Kidney (tissue), 14 donors: ENCODE results near the gene TRAPPC2. TPM values are rescaled to one million over a fixed set of nuclear protein-coding genes. Genes with fewer than 3 reads are reported as not detected.
A peak's percentile ranks its signal among the peaks of the same experiment; 100 is the strongest.

Experiments used
- DNase-seq, 5 donors: peaks; one replicate each; pipeline ENCODE4 v3.0.0-alpha.2; 2013 to 2020
- FAIRE-seq: peaks from 2 replicates; lab custom pipeline; 2012; peaks lifted over from hg19 to GRCh38; lab: Jason Lieb, UNC
- H3K27ac ChIP-seq, 2 donors: one replicate each; pipeline ENCODE4 v1.7.0; 2013; ENCODE audit warnings: low read depth in 2 of 2, low read length in 2 of 2, inconsistent platforms in 1 of 2
- H3K27me3 ChIP-seq: one replicate; pipeline ENCODE4 v1.7.1; 2013; ENCODE audit warnings: low read length, inconsistent platforms; ENCODE audit not compliant: control insufficient read depth, insufficient read depth
- H3K36me3 ChIP-seq, 3 donors: one replicate each; pipeline versions ENCODE4 v1.7.0 to v1.7.1; 2013; ENCODE audit warnings: low read length in 3 of 3, control low read depth in 1 of 3, inconsistent platforms in 1 of 3; ENCODE audit not compliant: insufficient read depth in 3 of 3, control insufficient read depth in 2 of 3
- H3K4me1 ChIP-seq, 3 donors: one replicate each; pipeline versions ENCODE4 v1.7.0 to v1.7.1; 2013; ENCODE audit warnings: low read length in 3 of 3, inconsistent platforms in 1 of 3, low read depth in 1 of 3; ENCODE audit not compliant: control insufficient read depth in 2 of 3, insufficient read depth in 2 of 3
- H3K4me3 ChIP-seq, 3 donors: one replicate each; pipeline versions ENCODE4 v1.7.0 to v1.8.1; 2013; ENCODE audit warnings: low read length in 3 of 3, control low read depth in 1 of 3, inconsistent platforms in 1 of 3
- H3K9ac ChIP-seq, 3 donors: one replicate each; pipeline versions ENCODE4 v1.7.0 to v1.7.1; 2013; ENCODE audit warnings: low read length in 3 of 3, control low read depth in 1 of 3, inconsistent platforms in 1 of 3
- H3K9me3 ChIP-seq, 3 donors: one replicate each; pipeline versions ENCODE4 v1.7.0 to v1.7.1; 2013; ENCODE audit warnings: low read length in 3 of 3, control low read depth in 1 of 3, inconsistent platforms in 1 of 3; ENCODE audit not compliant: control insufficient read depth in 2 of 3, insufficient read depth in 1 of 3
- CTCF ChIP-seq: IDR thresholded peaks from 3 replicates; pipeline ENCODE4 v1.5.1; 2012; ENCODE audit warnings: mild to moderate bottlenecking, moderate library complexity, borderline replicate concordance; ENCODE audit not compliant: insufficient read depth; ENCODE audit errors: extremely low read depth
- intact Hi-C: fragments of 100-400 bp; cut with DNase I; formaldehyde crosslinking; loops from one replicate; pipeline ENCODE4 v1.11.1; 2022
- polyA plus RNA-seq: library from polyadenylated mRNA; stranded (reverse); fragments of 350-450 nt; fragmentation: Illumina TruSeq; extraction: RNeasy Lipid Tissue Mini Kit (QIAGEN cat#74804); gene quantifications from one replicate; pipeline ENCODE4 v1.2.3, GENCODE V29; 2014; ENCODE audit warnings: low read depth, low replicate concordance; ENCODE audit not compliant: insufficient read depth
- total RNA-seq: library from RNA; stranded (reverse); fragmentation: NEBNext Ultra II Directional; extraction: Animal tissue kit (Norgen Biotek cat#: 25700); gene quantifications from one replicate; pipeline ENCODE4 v1.2.1, GENCODE V29; 2021
- donor health status: control.
- donor health status: control.
- donor health status: control.
- donor health status: control.
- donor health status: control.
- donor health status: DM: yes; HTN: yes; CAD: no.
- donor health status: Normal renal cell carcinoma (clear cell type).

Gene TRAPPC2
- total and polyA plus RNA-seq, 2 donors from 2014 or later, result 9.0 to 21.0 TPM

GRCh38 chrX:13747836-13748235 is 13.4 kb upstream of the TRAPPC2 start:
- intact Hi-C loops, result no loop called here
- Histone ChIP-seq H3K36me3 (peaks cover 2 to 17% (median 12%) of the 10 kb centered on the region in 3 donors), H3K9me3 (no peaks in the 10 kb centered on the region), H3K4me3 (no peak overlapping the region), H3K9ac (no peak overlapping the region), H3K4me1 (no peaks in the 10 kb centered on the region), H3K27me3 (no peaks in the 10 kb centered on the region), H3K27ac (no peak overlapping the region)
- peak; percentile 24 for TF ChIP-seq CTCF
- DNase-seq, result peak in 2 of 5 donors; percentile 29 to 43
- FAIRE-seq, result no peak

GRCh38 chrX:13742397-13743176 is 8.2 kb upstream of the TRAPPC2 start:
- peak in 1 of 5 donors; percentile 57 for DNase-seq
- H3K27ac ChIP-seq, result peak overlapping the region in 1 of 2 donors; percentile 47
- TF ChIP-seq CTCF, result no peak
- no peak for FAIRE-seq
- H3K9me3 ChIP-seq, result no peaks in the 10 kb centered on the region
- intact Hi-C loops, result no loop called here
- peaks cover 0 to 3% (median 0%) of the 10 kb centered on the region in 3 donors for H3K4me1 ChIP-seq
- peak overlapping the region in 1 of 3 donors; percentile 22 for H3K9ac ChIP-seq
- no peak overlapping the region for H3K4me3 ChIP-seq
- no peaks in the 10 kb centered on the region for H3K27me3 ChIP-seq
- peaks cover 0 to 11% (median 10%) of the 10 kb centered on the region in 3 donors for H3K36me3 ChIP-seq

GRCh38 chrX:13741695-13742094 is 7.3 kb upstream of the TRAPPC2 start:
- FAIRE-seq, result no peak
- no peak for TF ChIP-seq CTCF
- no peak for DNase-seq
- H3K9ac ChIP-seq, result no peak overlapping the region
- peaks cover 0 to 3% (median 0%) of the 10 kb centered on the region in 3 donors for H3K4me1 ChIP-seq
- intact Hi-C loops, result no loop called here
- no peaks in the 10 kb centered on the region for H3K9me3 ChIP-seq
- no peaks in the 10 kb centered on the region for H3K27me3 ChIP-seq
- H3K27ac ChIP-seq, result no peak overlapping the region
- H3K4me3 ChIP-seq, result no peak overlapping the region
- peaks cover 0 to 5% (median 5%) of the 10 kb centered on the region in 3 donors for H3K36me3 ChIP-seq
